Measurements from ENCODE around the gene GPR4.

DNA sequence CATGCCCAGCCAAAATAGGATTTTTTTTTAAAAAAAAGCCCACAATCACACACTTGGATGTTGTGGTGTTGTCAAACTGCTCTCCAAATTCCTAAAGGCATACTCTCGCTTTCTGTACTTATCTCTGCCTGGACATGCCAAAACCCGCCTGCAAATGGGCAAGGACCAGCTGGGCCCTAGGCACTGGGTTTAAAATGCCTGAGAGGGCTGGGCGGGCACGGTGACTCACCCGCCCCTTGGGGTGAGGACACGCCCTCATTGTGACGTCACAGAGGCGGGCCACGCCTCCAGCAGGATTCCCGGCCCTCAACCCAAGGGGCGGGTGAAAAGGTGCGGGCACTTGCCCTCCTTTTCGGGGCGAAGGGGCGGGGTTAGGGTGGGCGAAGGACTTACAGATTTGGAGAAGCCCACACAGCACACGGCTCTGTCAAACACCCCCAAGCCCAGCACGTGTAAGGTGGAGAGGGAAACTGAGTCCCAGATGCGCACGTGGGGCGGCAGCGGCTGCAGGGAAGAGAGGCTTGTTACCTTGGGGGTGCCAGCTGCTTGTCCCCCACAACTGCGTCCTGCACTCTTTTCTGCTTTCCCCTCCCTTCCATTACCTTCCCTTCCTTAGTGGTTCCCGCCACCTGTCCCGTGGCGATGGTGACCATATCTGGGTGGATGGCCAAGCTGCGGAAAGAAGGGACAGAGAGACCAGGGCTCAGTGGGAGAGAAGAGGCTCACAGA lies 30.6 kb upstream of the GPR4 start:
- no peak for TF ChIP-seq TARDBP (IDR thresholded peaks at IDR 0.05)
- no peak for TF ChIP-seq SUZ12 (IDR thresholded peaks at IDR 0.05)
- no peak for TF ChIP-seq ELF4 (IDR thresholded peaks at IDR 0.05)
- TF ChIP-seq L3MBTL2 (conservative IDR thresholded peaks at IDR 0.05), result no peak
- TF ChIP-seq NFRKB (IDR thresholded peaks at IDR 0.05), result no peak
